Endodermal cell (in vitro differentiated cells): ENCODE measurements around the gene LYST. TPM values are rescaled to one million over a fixed set of nuclear protein-coding genes. Genes with fewer than 3 reads are reported as not detected.
A peak's percentile ranks its signal among the peaks of the same experiment; 100 is the strongest.

Source experiments
- DNase-seq: peaks from one replicate; pipeline ENCODE4 v3.0.0-alpha.2; 2017
- H3K27ac ChIP-seq: 2 replicates; pipeline ENCODE4 v1.5.1; 2013; ENCODE audit warnings: mild to moderate bottlenecking, low read depth, low read length, moderate library complexity
- H3K27me3 ChIP-seq: 2 replicates; pipeline ENCODE4 v1.6.1; 2013; ENCODE audit warnings: mild to moderate bottlenecking, low read length, moderate library complexity; ENCODE audit not compliant: insufficient read depth, control insufficient read depth, poor library complexity, severe bottlenecking
- H3K36me3 ChIP-seq: 2 replicates; pipeline ENCODE4 v1.7.0; 2013; ENCODE audit warnings: mild to moderate bottlenecking, low read length, moderate library complexity; ENCODE audit not compliant: control insufficient read depth, insufficient read depth
- H3K4me1 ChIP-seq: one replicate; pipeline ENCODE4 v1.7.0; 2013; ENCODE audit warnings: low read length; ENCODE audit not compliant: control insufficient read depth, insufficient read depth
- H3K4me3 ChIP-seq: 2 replicates; pipeline ENCODE4 v1.5.1; 2013; ENCODE audit warnings: mild to moderate bottlenecking, low read length, moderate library complexity
- H3K9ac ChIP-seq: 2 replicates; pipeline ENCODE4 v1.6.1; 2013; ENCODE audit warnings: mild to moderate bottlenecking, low read length, moderate library complexity; ENCODE audit not compliant: poor library complexity, severe bottlenecking; ENCODE audit errors: extremely low read depth
- H3K9me3 ChIP-seq: 2 replicates; pipeline ENCODE4 v1.6.1; 2013; ENCODE audit warnings: mild to moderate bottlenecking, low read length, moderate library complexity; ENCODE audit not compliant: control insufficient read depth
- H3K27ac Mint-ChIP-seq: 2 replicates; pipeline ENCODE4 v1.8.0; 2020; ENCODE audit warnings: mixed read lengths
- H3K27me3 Mint-ChIP-seq: 2 replicates; pipeline ENCODE4 v1.8.0; 2021; ENCODE audit warnings: mild to moderate bottlenecking, mixed read lengths; ENCODE audit not compliant: insufficient read depth
- H3K36me3 Mint-ChIP-seq: 2 replicates; pipeline ENCODE4 v1.8.0; 2020; ENCODE audit warnings: low read depth, mixed read lengths
- H3K4me1 Mint-ChIP-seq: 2 replicates; pipeline ENCODE4 v1.8.0; 2020; ENCODE audit warnings: mixed read lengths
- H3K4me3 Mint-ChIP-seq: 2 replicates; pipeline ENCODE4 v1.8.0; 2020; ENCODE audit warnings: mild to moderate bottlenecking, moderate library complexity, mixed read lengths
- H3K9me3 Mint-ChIP-seq: 2 replicates; pipeline ENCODE4 v1.8.0; 2020; ENCODE audit warnings: mild to moderate bottlenecking, mixed read lengths
- WGBS, 2 experiments: methylation state at CpG; one replicate each; pipeline versions ENCODE4 v1.1.5 to v1.1.7; 2013; ENCODE audit warnings: missing lambda C conversion rate in 2 of 2, mixed read lengths in 1 of 2; ENCODE audit not compliant: insufficient coverage in 1 of 2, insufficient read length in 1 of 2; 5-methylcytosine and 5-hydroxymethylcytosine counted together
- total RNA-seq, 2 donors: library from RNA; stranded (reverse); fragmentation: NEBNext Ultra II Directional in 1 of 2; extraction: Animal tissue kit (Norgen Biotek cat#: 25700) in 1 of 2; gene quantifications; 2 replicates in 1 of 2; 3 replicates in 1 of 2; pipeline ENCODE4 v1.2.1, GENCODE V29; 2021
- TF ChIP-seq, protein P1 (sequence below): fragments of 200-600 bp; sonication (generic); conservative IDR thresholded peaks from 2 replicates; pipeline ENCODE4 v1.5.0; 2021; ENCODE audit warnings: antibody characterized with exemption, mild to moderate bottlenecking

Gene LYST
- total RNA-seq, 2 donors from 2014 or later: 2.5 to 6.8 TPM

DNA sequence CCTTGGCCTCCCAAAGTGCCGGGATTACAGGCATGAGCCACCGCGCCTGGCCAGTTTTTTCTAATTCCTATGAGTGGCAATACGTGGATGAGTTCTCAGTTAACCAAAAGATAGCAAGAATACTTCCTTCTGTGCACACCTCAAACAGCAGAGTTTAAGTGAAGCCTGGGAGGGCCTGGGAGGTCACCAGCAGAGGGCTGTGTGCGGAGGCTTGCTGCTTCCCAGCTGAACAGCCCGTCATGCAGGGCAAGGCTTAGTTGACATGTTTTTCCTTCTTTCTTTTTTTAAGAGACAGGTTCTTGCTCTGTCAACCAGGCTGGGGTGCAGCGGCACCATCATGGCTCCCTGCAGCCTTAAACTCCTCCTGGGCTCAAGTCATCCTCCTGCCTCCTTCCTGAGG is 234.9 kb downstream of the LYST start:
- Histone ChIP-seq H3K9ac (no peak overlapping the region), H3K4me1 (no peaks in the 10 kb centered on the region), H3K4me3 (no peak overlapping the region), H3K27ac (no peak overlapping the region), H3K36me3 (no peaks in the 10 kb centered on the region), H3K9me3 (no peaks in the 10 kb centered on the region), H3K27me3 (no peaks in the 10 kb centered on the region)
- Mint-ChIP-seq H3K27ac (no peak overlapping the region), H3K36me3 (no peaks in the 10 kb centered on the region), H3K4me1 (peaks cover 16% of the 10 kb centered on the region), H3K27me3 (no peaks in the 10 kb centered on the region), H3K4me3 (no peak overlapping the region), H3K9me3 (no peaks in the 10 kb centered on the region)
- WGBS, 2 experiments: 90 to 91% methylated on average over 6 to 7 of the region's 7 CpGs
- TF ChIP-seq, protein P1, sequence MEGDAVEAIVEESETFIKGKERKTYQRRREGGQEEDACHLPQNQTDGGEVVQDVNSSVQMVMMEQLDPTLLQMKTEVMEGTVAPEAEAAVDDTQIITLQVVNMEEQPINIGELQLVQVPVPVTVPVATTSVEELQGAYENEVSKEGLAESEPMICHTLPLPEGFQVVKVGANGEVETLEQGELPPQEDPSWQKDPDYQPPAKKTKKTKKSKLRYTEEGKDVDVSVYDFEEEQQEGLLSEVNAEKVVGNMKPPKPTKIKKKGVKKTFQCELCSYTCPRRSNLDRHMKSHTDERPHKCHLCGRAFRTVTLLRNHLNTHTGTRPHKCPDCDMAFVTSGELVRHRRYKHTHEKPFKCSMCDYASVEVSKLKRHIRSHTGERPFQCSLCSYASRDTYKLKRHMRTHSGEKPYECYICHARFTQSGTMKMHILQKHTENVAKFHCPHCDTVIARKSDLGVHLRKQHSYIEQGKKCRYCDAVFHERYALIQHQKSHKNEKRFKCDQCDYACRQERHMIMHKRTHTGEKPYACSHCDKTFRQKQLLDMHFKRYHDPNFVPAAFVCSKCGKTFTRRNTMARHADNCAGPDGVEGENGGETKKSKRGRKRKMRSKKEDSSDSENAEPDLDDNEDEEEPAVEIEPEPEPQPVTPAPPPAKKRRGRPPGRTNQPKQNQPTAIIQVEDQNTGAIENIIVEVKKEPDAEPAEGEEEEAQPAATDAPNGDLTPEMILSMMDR: peak; percentile 65
- peak; percentile 78 for DNase-seq

- Histone ChIP-seq H3K27me3 (no peaks in the 10 kb centered on the region), H3K9ac (no peak overlapping the region), H3K36me3 (no peaks in the 10 kb centered on the region), H3K9me3 (no peaks in the 10 kb centered on the region), H3K27ac (no peak overlapping the region), H3K4me1 (no peaks in the 10 kb centered on the region), H3K4me3 (no peak overlapping the region)
- TF ChIP-seq, protein P1: no peak
- H3K9me3 Mint-ChIP-seq: no peaks in the 10 kb centered on the region
- no peak for DNase-seq
- 77 to 80% methylated on average over 8 to 10 of the region's 10 CpGs for WGBS, 2 experiments
- no peak overlapping the region for H3K4me3 Mint-ChIP-seq
- H3K36me3 Mint-ChIP-seq: no peaks in the 10 kb centered on the region
- H3K27me3 Mint-ChIP-seq: no peaks in the 10 kb centered on the region
- H3K4me1 Mint-ChIP-seq: peaks cover 21% of the 10 kb centered on the region
- no peak overlapping the region for H3K27ac Mint-ChIP-seq
Measured at GRCh38 chr1:235628316-235629005, 238.2 kb downstream of the LYST start.

DNA sequence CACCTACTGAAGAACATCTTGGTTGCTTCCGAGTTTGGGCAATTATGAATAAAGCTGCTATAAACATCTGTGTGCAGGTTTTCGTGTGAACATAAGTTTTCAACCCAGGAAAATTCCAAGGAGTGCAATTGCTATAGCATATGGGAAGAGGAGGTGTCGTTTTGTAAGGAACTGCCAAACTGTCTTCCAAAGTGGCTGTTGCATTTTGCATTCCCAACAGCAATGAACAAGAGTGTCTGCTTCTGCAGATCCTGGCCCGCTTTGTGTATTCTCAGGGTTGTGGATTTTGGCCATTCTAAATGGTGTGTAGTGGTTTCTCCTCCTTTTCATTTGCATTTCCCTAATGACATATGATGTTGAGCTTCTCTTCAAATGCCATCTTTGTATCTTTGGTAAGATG is 240.9 kb downstream of the LYST start:
- peaks cover 19% of the 10 kb centered on the region for H3K4me1 Mint-ChIP-seq
- DNase-seq: no peak
- H3K36me3 Mint-ChIP-seq: no peaks in the 10 kb centered on the region
- TF ChIP-seq, protein P1: no peak
- H3K27me3 Mint-ChIP-seq: no peaks in the 10 kb centered on the region
- no peaks in the 10 kb centered on the region for H3K9me3 ChIP-seq
- H3K4me1 ChIP-seq: no peaks in the 10 kb centered on the region
- no peaks in the 10 kb centered on the region for H3K9me3 Mint-ChIP-seq
- H3K4me3 ChIP-seq: no peak overlapping the region
- no peaks in the 10 kb centered on the region for H3K27me3 ChIP-seq
- no peak overlapping the region for H3K27ac ChIP-seq
- no peak overlapping the region for H3K4me3 Mint-ChIP-seq
- H3K27ac Mint-ChIP-seq: no peak overlapping the region
- H3K9ac ChIP-seq: no peak overlapping the region
- H3K36me3 ChIP-seq: no peaks in the 10 kb centered on the region
- WGBS, 2 experiments: 84 to 98% methylated on average over 4 of the region's 4 CpGs
